HL-60 (cell line): Measurements from ENCODE around the gene PRKCE.

Source experiments
- GABPA ChIP-seq: IDR thresholded peaks from 2 replicates; pipeline ENCODE4 v1.6.1; 2012; ENCODE audit warnings: low read depth
- POLR2AphosphoS5 ChIP-seq: IDR thresholded peaks from 2 replicates; pipeline ENCODE4 v1.6.1; 2012; ENCODE audit warnings: low read depth
- SPI1 ChIP-seq: IDR thresholded peaks from 2 replicates; pipeline ENCODE4 v1.6.1; 2012; ENCODE audit warnings: low read depth, mild to moderate bottlenecking, borderline replicate concordance
- TF ChIP-seq, protein P1 (sequence below): IDR thresholded peaks from 2 replicates; pipeline ENCODE4 v1.6.1; 2012; ENCODE audit warnings: low read depth; ENCODE audit not compliant: insufficient replicate concordance
- TF ChIP-seq, protein P2 (sequence below): IDR thresholded peaks from one replicate; pipeline ENCODE4 v1.5.1; 2011; ENCODE audit warnings: low read length, control low read depth, inconsistent platforms; ENCODE audit not compliant: insufficient read depth

- TF ChIP-seq, protein P1, sequence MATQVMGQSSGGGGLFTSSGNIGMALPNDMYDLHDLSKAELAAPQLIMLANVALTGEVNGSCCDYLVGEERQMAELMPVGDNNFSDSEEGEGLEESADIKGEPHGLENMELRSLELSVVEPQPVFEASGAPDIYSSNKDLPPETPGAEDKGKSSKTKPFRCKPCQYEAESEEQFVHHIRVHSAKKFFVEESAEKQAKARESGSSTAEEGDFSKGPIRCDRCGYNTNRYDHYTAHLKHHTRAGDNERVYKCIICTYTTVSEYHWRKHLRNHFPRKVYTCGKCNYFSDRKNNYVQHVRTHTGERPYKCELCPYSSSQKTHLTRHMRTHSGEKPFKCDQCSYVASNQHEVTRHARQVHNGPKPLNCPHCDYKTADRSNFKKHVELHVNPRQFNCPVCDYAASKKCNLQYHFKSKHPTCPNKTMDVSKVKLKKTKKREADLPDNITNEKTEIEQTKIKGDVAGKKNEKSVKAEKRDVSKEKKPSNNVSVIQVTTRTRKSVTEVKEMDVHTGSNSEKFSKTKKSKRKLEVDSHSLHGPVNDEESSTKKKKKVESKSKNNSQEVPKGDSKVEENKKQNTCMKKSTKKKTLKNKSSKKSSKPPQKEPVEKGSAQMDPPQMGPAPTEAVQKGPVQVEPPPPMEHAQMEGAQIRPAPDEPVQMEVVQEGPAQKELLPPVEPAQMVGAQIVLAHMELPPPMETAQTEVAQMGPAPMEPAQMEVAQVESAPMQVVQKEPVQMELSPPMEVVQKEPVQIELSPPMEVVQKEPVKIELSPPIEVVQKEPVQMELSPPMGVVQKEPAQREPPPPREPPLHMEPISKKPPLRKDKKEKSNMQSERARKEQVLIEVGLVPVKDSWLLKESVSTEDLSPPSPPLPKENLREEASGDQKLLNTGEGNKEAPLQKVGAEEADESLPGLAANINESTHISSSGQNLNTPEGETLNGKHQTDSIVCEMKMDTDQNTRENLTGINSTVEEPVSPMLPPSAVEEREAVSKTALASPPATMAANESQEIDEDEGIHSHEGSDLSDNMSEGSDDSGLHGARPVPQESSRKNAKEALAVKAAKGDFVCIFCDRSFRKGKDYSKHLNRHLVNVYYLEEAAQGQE, result no peak
- TF ChIP-seq, protein P2, sequence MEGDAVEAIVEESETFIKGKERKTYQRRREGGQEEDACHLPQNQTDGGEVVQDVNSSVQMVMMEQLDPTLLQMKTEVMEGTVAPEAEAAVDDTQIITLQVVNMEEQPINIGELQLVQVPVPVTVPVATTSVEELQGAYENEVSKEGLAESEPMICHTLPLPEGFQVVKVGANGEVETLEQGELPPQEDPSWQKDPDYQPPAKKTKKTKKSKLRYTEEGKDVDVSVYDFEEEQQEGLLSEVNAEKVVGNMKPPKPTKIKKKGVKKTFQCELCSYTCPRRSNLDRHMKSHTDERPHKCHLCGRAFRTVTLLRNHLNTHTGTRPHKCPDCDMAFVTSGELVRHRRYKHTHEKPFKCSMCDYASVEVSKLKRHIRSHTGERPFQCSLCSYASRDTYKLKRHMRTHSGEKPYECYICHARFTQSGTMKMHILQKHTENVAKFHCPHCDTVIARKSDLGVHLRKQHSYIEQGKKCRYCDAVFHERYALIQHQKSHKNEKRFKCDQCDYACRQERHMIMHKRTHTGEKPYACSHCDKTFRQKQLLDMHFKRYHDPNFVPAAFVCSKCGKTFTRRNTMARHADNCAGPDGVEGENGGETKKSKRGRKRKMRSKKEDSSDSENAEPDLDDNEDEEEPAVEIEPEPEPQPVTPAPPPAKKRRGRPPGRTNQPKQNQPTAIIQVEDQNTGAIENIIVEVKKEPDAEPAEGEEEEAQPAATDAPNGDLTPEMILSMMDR, result no peak
- TF ChIP-seq POLR2AphosphoS5 (no peak), SPI1 (no peak), GABPA (no peak)
These were observed 364.2 kb downstream of the PRKCE start for GRCh38 chr2:46015671-46016070.
